Keratinocyte (primary cell): ENCODE measurements around the gene GDPD4. TPM values are rescaled to one million over a fixed set of nuclear protein-coding genes. Genes with fewer than 3 reads are reported as not detected.

ENCODE experiments used
- DNase-seq: peaks from one replicate; pipeline ENCODE4 v3.0.0-alpha.2; 2011; ENCODE audit warnings: low read depth, missing footprints, low spot score
- FAIRE-seq: peaks from 2 replicates; lab custom pipeline; 2011; peaks lifted over from hg19 to GRCh38; lab: Jason Lieb, UNC
- H2AFZ ChIP-seq: 2 replicates; pipeline ENCODE4 v1.6.0; 2012; ENCODE audit warnings: low read length, control low read depth, inconsistent platforms; ENCODE audit not compliant: control insufficient read depth
- H3K27ac ChIP-seq: 2 replicates; pipeline ENCODE4 v1.5.1; 2011; ENCODE audit warnings: low read length; ENCODE audit not compliant: control insufficient read depth, insufficient read depth
- H3K27me3 ChIP-seq: 3 replicates; pipeline ENCODE4 v1.6.0; 2011; ENCODE audit warnings: low read length; ENCODE audit not compliant: control insufficient read depth, insufficient read depth; ENCODE audit errors: extremely low read depth
- H3K36me3 ChIP-seq, 2 experiments: 2 replicates in 1 of 2; 3 replicates in 1 of 2; pipeline ENCODE4 v1.5.1; 2011; ENCODE audit warnings: low read length in 2 of 2, mild to moderate bottlenecking in 1 of 2; ENCODE audit not compliant: control insufficient read depth in 2 of 2, insufficient read depth in 2 of 2; ENCODE audit errors: extremely low read depth in 1 of 2
- H3K4me1 ChIP-seq: 3 replicates; pipeline ENCODE4 v1.5.1; 2011; ENCODE audit warnings: low read length; ENCODE audit not compliant: control insufficient read depth, insufficient read depth; ENCODE audit errors: extremely low read depth
- H3K4me2 ChIP-seq: 3 replicates; pipeline ENCODE4 v1.6.0; 2011; ENCODE audit warnings: low read depth, low read length; ENCODE audit not compliant: control insufficient read depth, insufficient read depth; ENCODE audit errors: extremely low read depth
- H3K4me3 ChIP-seq, 3 experiments: fragments of 200-600 bp in 1 of 3; sonication (generic) in 1 of 3; 2 replicates in 2 of 3; 3 replicates in 1 of 3; pipeline ENCODE4 v1.5.1; 2011 to 2016; ENCODE audit warnings: low read length in 3 of 3, mild to moderate bottlenecking in 3 of 3, control low read depth in 2 of 3, inconsistent platforms in 1 of 3, low read depth in 1 of 3, mixed read lengths in 1 of 3, mixed run types in 1 of 3, moderate library complexity in 1 of 3; ENCODE audit not compliant: control insufficient read depth in 2 of 3, insufficient read depth in 2 of 3; ENCODE audit errors: extremely low read depth in 1 of 3
- H3K79me2 ChIP-seq: 2 replicates; pipeline ENCODE4 v1.6.0; 2012; ENCODE audit warnings: low read length; ENCODE audit not compliant: control insufficient read depth, insufficient read depth
- H3K9ac ChIP-seq: 3 replicates; pipeline ENCODE4 v1.6.0; 2011; ENCODE audit warnings: low read length; ENCODE audit not compliant: control insufficient read depth, insufficient read depth; ENCODE audit errors: extremely low read depth
- H3K9me1 ChIP-seq: 3 replicates; pipeline ENCODE4 v1.6.0; 2011; ENCODE audit warnings: low read length; ENCODE audit not compliant: control insufficient read depth, insufficient read depth; ENCODE audit errors: extremely low read depth
- H3K9me3 ChIP-seq: 2 replicates; pipeline ENCODE4 v1.5.1; 2012; ENCODE audit warnings: low read depth, low read length; ENCODE audit not compliant: control insufficient read depth
- H4K20me1 ChIP-seq: 3 replicates; pipeline ENCODE4 v1.6.0; 2011; ENCODE audit warnings: low read length; ENCODE audit not compliant: control insufficient read depth, insufficient read depth; ENCODE audit errors: extremely low read depth
- CTCF ChIP-seq, 3 experiments: IDR thresholded peaks in 1 of 3; conservative IDR thresholded peaks in 1 of 3; optimal IDR thresholded peaks in 1 of 3; 2 replicates in 2 of 3; 3 replicates in 1 of 3; pipeline versions ENCODE3 to v1.5.1; 2011; ENCODE audit warnings: low read length in 3 of 3, mild to moderate bottlenecking in 3 of 3, moderate library complexity in 2 of 3, control low read depth in 1 of 3, inconsistent platforms in 1 of 3; ENCODE audit not compliant: insufficient read depth in 2 of 3; ENCODE audit errors: extremely low read depth in 1 of 3
- EZH2 ChIP-seq: IDR thresholded peaks from one replicate; pipeline ENCODE4 v1.6.1; 2012; ENCODE audit warnings: inconsistent platforms, mild to moderate bottlenecking, low read length, moderate library complexity
- dilution Hi-C: fragments of 300-500 bp; cut with MboI; formaldehyde crosslinking; loops from one replicate; pipeline ENCODE4 v1.7.0; 2020; ENCODE audit warnings: low sequenced_read_pairs; ENCODE audit not compliant: extremely low pct_ligation_motif_present
- polyA plus RNA-seq, 5 experiments: library from polyadenylated mRNA; depleted of rRNA in 3 of 5; stranded (reverse) in 3 of 5; stranded (forward) in 1 of 5; unstranded in 1 of 5; fragments of >200 nt; gene quantifications; 1 replicate in 1 of 5; 2 replicates in 3 of 5; 3 replicates in 1 of 5; pipeline versions ENCODE4 v1.2.1 to v1.2.3, GENCODE V29; 2011 to 2012; ENCODE audit warnings: missing spikeins in 2 of 5, low read depth in 1 of 5, low replicate concordance in 1 of 5

Gene GDPD4
- polyA plus RNA-seq, 1 donor (not counting 4 experiments of a cell fraction or from before 2014, with no cell fraction given) = not detected

- no peaks in the 10 kb centered on the region for H3K9me3 ChIP-seq
- dilution Hi-C loops = no loop called here
- no peak overlapping the region for H3K4me3 ChIP-seq
- no peaks in the 10 kb centered on the region for H3K27me3 ChIP-seq
- no peaks in the 10 kb centered on the region for H4K20me1 ChIP-seq
- FAIRE-seq (no peak), DNase-seq (no peak)
- H3K4me2 ChIP-seq = no peak overlapping the region
- no peaks in the 10 kb centered on the region for H3K36me3 ChIP-seq
- no peak overlapping the region for H3K9ac ChIP-seq
- no peak overlapping the region for H3K27ac ChIP-seq
- H3K9me1 ChIP-seq = no peaks in the 10 kb centered on the region
- no peak overlapping the region for H2AFZ ChIP-seq
- H3K4me1 ChIP-seq = no peaks in the 10 kb centered on the region
- TF ChIP-seq EZH2 = no peak
- TF ChIP-seq CTCF (optimal IDR thresholded peaks at IDR 0.05 in 1 of 3, IDR thresholded peaks at IDR 0.05 in 1 of 3, conservative IDR thresholded peaks at IDR 0.05 in 1 of 3; ENCODE audit: extremely low read depth in 1 of 3, insufficient read depth in 2 of 3, low read length in 3 of 3) = peak; percentile 45 to 59 (median 46)
- H3K79me2 ChIP-seq = no peaks in the 10 kb centered on the region
Measured at GRCh38 chr11:77198440-77198849, 103.0 kb downstream of the GDPD4 start.

GRCh38 chr11:77197626-77198320 is 103.7 kb downstream of the GDPD4 start:
- Histone ChIP-seq H3K9me3 (no peaks in the 10 kb centered on the region), H3K4me2 (no peak overlapping the region), H4K20me1 (no peaks in the 10 kb centered on the region), H3K9ac (no peak overlapping the region), H3K4me3 (no peak overlapping the region), H3K27me3 (no peaks in the 10 kb centered on the region), H3K4me1 (no peaks in the 10 kb centered on the region), H3K9me1 (no peaks in the 10 kb centered on the region), H3K36me3 (no peaks in the 10 kb centered on the region), H2AFZ (no peak overlapping the region), H3K79me2 (no peaks in the 10 kb centered on the region), H3K27ac (no peak overlapping the region)
- FAIRE-seq (no peak), DNase-seq (no peak)
- dilution Hi-C loops = no loop called here
- TF ChIP-seq EZH2 = no peak
- no peak for TF ChIP-seq CTCF (optimal IDR thresholded peaks at IDR 0.05 in 1 of 3, IDR thresholded peaks at IDR 0.05 in 1 of 3, conservative IDR thresholded peaks at IDR 0.05 in 1 of 3; ENCODE audit: extremely low read depth in 1 of 3, insufficient read depth in 2 of 3, low read length in 3 of 3)
